DMS114 treated with DMSO at 0.1 percent for 48 hours (cell line): ENCODE results near the gene CHST10.

Experiments used
- DNase-seq: peaks from one replicate; lab custom pipeline; 2025; ENCODE audit not compliant: unreplicated experiment; lab: John Stamatoyannopoulos, UW

CHST10 gene

DNA sequence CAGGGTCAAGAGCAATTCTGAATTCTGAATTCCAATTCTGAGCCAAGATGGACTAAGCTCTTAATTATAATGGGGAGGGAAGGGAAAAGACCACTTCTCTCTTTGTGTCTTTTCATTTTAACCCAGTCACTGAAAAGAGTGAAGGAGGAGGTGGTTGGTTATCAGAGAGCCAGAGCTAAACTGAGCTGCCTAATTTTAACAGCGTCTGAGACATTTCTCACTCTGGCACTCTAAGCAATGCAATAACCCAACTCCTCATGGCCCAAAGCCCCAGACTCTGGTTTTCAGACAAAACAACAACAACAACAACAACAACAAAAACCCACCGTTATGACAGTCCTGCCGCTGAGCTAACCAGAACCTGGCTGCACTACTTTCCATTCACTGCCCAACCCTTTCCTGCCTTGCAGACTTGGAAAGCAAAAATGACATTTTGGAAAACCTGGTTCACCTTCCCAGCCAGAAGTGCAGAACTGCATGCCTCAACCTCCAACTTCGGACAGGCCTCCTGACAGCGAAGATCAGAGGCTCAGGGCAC lies 1.0 kb downstream of the CHST10 start:
- no peak for DNase-seq

DNA sequence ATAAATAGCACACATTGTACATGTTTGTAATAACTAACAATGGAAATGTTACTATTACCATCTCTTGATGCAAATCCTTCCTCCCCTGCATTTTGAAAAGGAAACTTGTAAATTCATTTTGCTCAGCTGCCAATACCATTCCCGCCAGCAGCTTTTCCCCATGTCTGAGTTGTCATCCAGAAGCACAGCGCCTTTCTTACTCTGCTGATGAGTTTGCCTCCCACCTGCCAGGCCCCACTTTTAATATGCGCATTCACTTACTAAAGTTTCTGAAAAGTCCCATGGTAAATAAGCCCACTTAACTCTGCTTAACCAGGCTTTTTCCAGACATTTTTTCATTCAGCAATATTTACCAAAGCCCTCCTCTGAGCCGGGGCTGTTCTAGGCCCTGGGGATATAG lies 3.9 kb downstream of the CHST10 start:
- no peak for DNase-seq

DNA sequence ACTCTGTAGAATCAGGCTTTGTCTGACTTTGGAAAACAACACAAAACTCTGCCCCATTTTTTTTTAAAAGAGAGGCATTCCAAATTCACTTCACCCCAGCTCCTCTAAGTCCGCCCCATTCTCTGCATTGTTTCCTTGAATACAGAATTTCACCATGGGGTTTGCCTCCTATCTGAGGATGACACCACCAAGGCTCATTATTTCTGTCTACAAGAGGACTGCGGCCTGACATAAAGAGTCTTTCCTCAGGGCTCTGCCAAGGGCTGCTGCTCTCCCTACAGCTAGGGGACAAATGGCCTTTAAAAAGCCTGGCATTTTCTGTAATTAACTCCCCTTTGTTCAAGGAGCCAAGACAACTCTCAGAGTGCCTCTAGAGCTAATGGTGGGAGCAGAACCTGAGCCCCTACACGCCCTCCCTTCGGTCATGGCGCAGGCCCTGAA lies 4.6 kb downstream of the CHST10 start:
- DNase-seq, result no peak

- DNase-seq, result no peak
These were observed 5.0 kb downstream of the CHST10 start for GRCh38 chr2:100412466-100412865.

GRCh38 chr2:100411841-100412292 lies 5.6 kb downstream of the CHST10 start:
- no peak for DNase-seq

DNA sequence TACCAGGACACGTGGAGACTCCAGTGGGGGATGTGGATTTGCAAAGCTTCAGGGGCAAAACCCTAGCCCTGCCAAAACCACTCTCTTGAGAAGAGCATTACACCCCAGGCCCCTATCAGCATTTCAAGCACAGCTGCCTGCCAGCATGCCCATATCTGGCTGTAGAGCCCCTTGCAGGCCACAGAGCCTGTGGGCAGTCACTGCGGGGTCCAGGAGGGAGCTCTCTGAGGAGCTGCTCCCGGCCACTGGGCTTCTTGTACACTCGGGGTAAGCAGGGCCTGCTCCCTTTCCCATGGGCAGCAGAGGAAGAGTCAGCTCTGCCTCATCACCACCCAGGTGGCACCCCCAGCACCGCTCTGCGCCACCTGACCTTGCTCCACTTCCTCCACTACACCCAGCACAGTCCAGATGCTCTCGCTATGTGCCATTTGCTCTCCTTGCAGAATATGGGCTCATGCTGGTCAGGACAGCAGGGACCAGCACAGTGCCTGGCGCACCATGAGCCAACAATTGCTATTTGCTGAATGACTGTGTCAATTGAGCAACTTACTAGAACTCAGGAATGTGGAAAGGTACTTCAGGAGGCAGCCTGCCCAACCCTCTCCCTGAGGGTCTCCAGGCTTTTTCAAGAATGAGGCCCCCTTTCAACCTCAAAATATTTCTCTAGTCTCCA lies 7.4 kb downstream of the CHST10 start:
- no peak for DNase-seq

- no peak for DNase-seq
These were observed 8.0 kb downstream of the CHST10 start for GRCh38 chr2:100409461-100409860.

GRCh38 chr2:100408941-100409340 lies 8.5 kb downstream of the CHST10 start:
- DNase-seq, result no peak

GRCh38 chr2:100408104-100408503 lies 9.4 kb downstream of the CHST10 start:
- no peak for DNase-seq

- no peak for DNase-seq
These were observed 9.9 kb downstream of the CHST10 start for GRCh38 chr2:100407563-100407962.

- no peak for DNase-seq
These were observed 10.4 kb downstream of the CHST10 start for GRCh38 chr2:100407073-100407472.

GRCh38 chr2:100406120-100406508 lies 11.4 kb downstream of the CHST10 start:
- no peak for DNase-seq

DNA sequence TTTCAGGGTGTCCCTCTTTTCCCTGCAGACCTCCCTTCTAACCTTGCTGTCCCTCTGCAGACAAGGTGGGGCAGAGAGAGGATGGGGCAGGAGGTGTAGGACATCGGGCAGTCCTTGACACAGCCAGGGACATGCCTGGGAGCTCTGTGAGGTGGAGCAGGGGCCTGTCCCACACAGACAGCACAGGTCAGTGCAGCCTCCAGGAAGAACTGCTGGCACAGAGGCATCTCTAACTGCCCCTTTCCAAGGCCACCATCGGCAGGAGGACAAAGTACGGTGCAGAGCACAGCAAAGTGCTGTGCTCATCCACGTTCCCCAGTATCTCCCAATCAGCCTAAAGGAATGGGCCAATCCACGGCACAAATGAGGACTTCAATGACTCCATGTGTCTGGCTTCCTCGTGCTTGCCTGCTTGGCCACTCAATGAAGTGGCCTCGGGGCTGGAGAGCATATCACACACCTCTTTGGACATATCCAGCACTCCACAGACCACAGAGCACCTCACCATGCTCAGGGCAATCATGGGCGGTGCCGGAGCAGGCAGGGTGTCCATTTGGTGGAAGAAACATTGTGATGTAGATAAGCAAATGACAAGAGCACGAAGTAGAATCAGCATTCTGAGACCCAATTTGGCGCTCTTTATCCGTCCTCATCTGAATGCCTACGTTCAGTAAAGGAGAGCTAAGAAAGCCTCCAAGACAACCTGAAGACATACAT lies 11.9 kb downstream of the CHST10 start:
- DNase-seq, result no peak

DNA sequence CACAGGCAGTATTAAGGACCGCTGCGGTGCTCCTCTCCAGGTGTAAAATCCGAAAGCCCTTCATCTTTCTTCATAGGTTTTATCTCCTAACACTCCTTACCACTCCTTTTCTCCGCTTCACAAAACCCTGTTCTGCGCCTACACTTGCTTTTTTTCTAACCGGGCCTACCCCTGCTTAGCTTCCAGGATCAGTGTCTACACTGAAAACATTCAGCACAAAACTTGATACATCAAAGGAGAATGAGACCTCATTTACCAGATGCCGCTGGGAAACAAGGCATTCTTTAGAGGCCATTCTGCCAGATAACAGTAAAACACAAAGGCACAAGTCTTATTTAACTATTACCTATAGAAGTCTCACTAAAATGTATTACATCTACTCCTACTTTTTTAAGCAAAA lies 13.1 kb downstream of the CHST10 start:
- DNase-seq, result no peak

GRCh38 chr2:100403722-100404121 lies 13.7 kb downstream of the CHST10 start:
- no peak for DNase-seq

DNA sequence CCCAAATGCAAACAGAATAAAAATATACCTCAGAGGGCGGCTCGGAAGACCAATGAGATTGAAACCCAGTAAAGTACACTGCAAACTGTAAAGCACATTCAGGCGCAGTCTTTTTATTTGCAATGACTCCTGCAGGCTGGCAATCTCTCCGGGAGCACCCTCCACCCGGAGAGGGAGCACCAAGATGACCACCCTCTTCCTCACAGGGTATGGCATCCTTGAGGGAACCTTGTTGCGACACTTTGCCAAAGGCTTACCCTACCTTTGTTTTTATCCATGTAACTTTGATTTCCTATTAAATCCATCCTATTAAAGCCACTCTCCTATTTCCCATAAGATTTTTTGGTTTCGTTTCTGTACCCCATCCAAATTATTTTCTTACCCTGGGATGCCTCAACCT lies 16.2 kb downstream of the CHST10 start:
- no peak for DNase-seq

GRCh38 chr2:100399714-100400113 lies 17.8 kb downstream of the CHST10 start:
- DNase-seq, result no peak

GRCh38 chr2:100397976-100398375 lies 19.5 kb downstream of the CHST10 start:
- no peak for DNase-seq

GRCh38 chr2:100397118-100397860 lies 20.2 kb downstream of the CHST10 start:
- no peak for DNase-seq

DNA sequence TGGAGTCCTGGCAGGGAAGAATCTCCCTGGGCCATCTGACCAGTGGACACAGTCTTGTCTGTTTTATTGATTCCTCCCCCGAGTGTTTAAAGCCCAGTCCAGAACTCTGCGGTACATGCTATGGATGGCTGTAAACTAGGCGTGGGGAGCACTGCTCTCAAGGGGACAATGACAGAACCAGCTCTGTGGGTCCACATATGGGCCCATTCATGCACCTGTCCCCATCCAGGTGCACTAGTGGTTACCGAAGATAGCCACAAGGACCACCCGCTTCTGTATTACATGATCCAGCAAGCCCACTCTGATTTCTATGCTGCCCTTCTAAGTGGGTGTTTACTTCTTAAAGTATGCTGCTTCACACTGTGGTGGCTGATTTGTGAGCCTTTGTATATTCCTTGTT lies 21.0 kb downstream of the CHST10 start:
- DNase-seq, result no peak

DNA sequence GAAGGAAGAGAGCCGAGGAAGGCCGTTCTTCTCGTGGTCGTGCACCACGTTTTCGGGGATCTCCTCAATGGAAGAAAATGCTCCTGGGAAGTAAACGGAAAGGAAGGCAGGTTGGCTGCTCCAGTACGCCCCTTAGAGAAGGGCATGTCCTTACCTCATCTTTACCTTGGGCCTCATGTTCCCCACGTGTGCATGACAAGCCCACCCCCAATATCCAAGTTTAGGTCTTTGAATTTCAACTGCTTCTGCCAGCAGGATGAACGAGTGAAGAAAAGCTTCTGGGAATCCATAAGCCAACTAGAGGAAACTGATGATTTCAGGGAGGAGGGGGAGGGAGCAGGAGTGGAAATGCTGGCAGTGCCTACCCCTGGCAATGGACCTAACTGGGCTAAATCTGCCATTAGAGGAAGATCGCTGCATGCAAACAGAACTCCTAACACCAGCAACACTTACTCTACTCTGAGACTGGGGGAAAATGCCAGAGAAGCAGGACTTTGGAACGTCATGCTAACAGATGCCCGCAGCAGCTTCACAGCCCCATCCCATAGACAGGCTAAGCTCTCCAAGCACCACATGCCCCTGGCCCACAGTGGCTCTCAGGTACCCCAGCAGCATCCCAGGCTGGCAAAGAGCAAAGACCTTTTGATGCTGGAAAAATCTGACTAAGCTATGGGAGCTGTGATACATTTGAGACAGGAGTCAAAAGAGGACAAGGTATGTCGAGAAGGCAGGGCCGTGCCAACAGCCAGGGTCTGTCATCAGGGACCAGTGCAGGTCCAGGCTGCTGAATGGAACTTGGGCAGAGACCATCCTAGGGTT lies 21.7 kb downstream of the CHST10 start:
- no peak for DNase-seq
